Testis (tissue), 2 donors: ENCODE measurements around the gene TAGLN2.

Experiments
- CTCF ChIP-seq, 3 experiments: fragments of 450-650 bp in 2 of 3; fragments of 200-600 bp in 1 of 3; sonication (generic) in 1 of 3; IDR thresholded peaks; one replicate each; pipeline ENCODE4 v1.5.1; 2016 to 2019; ENCODE audit warnings: antibody characterized with exemption in 3 of 3, mild to moderate bottlenecking in 2 of 3, moderate library complexity in 1 of 3
- POLR2A ChIP-seq: fragments of 450-650 bp; IDR thresholded peaks from one replicate; pipeline ENCODE4 v1.6.1; 2017; ENCODE audit warnings: antibody characterized with exemption, mild to moderate bottlenecking, moderate library complexity

DNA sequence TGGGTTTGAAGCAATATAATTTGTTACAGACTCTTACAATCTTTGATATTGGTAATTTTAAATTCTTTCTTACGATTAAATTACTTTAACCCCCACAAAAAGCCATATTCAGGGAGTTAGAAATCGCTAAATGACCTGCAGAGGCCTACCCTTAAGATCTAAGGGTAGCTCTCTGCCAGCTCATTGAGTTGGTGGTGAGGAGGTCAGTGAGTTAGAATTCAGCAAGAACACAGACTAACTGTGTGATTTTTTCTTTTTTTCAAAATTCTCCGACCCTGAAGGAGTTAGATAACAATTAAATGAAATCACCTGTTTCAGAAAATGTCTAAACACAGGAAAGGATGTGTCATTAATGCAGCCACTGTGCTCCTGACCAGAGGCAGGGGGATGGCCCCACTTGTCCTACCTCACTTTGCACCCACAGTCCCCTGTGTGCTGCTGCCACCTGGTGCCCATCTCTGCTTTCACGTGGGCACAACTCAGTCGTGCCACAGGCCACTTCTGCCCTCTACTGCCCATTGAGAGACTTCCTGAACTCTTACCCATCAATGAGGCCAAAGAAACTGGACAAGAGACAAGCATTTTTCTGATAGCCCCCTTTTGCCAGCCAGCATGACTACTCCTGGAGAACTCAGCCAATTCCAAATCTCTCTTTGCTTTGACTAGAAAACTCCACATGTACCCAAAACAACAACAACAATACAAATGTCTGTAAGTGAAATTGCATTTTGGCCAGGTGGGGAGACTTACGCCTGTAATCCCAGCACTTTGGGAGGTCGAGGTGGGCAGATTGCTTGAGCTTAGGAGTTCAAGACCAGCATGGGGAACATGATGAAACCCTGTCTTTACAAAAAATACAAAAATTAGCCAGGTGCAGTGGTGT, 33.8 kb downstream of the TAGLN2 start:
- TF ChIP-seq POLR2A: no peak
- peak; percentile 87 to 96 (median 88) for TF ChIP-seq CTCF (IDR thresholded peaks at IDR 0.05)
